Activated CD4-positive, alpha-beta T cell treated with anti-CD3 and anti-CD28 coated beads for 24 hours (primary cell): ENCODE results near the gene PSMB4.
A peak's percentile ranks its signal among the peaks of the same experiment; 100 is the strongest.
"Not testable (repeated sequence)": the region's sequence is repeated elsewhere in the genome, so short reads cannot be mapped to it uniquely, and the experiment has no call there.

ENCODE experiments used
- DNase-seq, 2 donors: peaks; one replicate each; pipeline ENCODE4 v3.0.0-alpha.2; 2020; ENCODE audit warnings: low read depth in 2 of 2

Gene PSMB4

GRCh38 chr1:151437396-151437795 is 38.0 kb downstream of the PSMB4 start:
- not testable (repeated sequence) for DNase-seq

GRCh38 chr1:151443846-151444782 is 44.7 kb downstream of the PSMB4 start:
- DNase-seq, result peak; percentile 48 to 57

DNA sequence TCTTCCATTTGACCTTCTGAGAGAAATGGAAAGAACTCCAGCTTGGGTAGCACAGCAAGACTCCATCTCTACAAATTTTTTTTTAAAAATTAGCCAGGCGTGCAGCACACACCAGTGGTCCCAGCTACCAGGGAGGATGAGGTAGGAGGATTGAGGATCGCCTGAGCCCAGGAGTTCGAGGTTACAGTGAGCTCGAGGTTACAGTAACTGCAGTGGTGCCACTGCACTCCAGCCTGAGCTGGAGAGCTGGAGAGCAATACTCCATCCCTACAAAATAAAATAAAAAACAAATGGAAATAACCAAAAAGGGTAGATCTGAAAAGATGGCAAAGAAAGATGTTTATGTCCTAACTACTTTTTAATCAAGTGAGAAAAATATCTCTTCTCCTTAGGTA is 45.4 kb downstream of the PSMB4 start:
- DNase-seq, result no peak

DNA sequence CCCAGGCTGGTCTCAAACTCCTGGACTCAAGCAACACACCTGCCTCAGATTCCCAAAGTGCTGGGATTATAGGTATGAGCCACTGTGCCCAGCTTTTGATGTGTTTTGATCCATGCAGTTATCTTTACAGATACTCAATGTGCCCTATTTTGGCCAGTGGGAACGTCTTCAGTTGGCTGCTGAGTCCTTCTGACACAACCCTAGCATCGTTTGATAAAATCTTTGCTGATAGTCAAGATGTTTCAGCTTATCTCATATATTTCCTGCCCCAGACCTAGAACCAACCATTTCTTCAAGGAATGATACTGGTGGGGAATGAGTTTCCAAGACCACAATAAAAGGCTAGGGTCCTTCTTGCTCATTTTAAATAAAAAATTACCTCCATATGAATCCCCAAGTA is 48.3 kb downstream of the PSMB4 start:
- no peak for DNase-seq
